Osteoblast (primary cell): Measurements from ENCODE around the gene MXRA7. TPM values are rescaled to one million over a fixed set of nuclear protein-coding genes. Genes with fewer than 3 reads are reported as not detected.

ENCODE experiments used
- DNase-seq: peaks from one replicate; pipeline ENCODE4 v3.0.0; 2011; ENCODE audit warnings: low spot score, mixed read lengths; ENCODE audit not compliant: insufficient read length; ENCODE audit errors: missing footprints
- H2AFZ ChIP-seq: 2 replicates; pipeline ENCODE4 v1.6.0; 2011; ENCODE audit warnings: mild to moderate bottlenecking, low read length
- H3K27ac ChIP-seq: 2 replicates; pipeline ENCODE4 v1.5.1; 2011; ENCODE audit warnings: mild to moderate bottlenecking, low read depth, low read length, moderate library complexity
- H3K27me3 ChIP-seq: 2 replicates; pipeline ENCODE4 v1.6.0; 2012; ENCODE audit warnings: mild to moderate bottlenecking, control low read depth, inconsistent platforms, low read length, moderate library complexity; ENCODE audit not compliant: insufficient read depth
- H3K36me3 ChIP-seq: 2 replicates; pipeline ENCODE4 v1.5.1; 2011; ENCODE audit warnings: mild to moderate bottlenecking, low read length, control low read depth, moderate library complexity; ENCODE audit not compliant: insufficient read depth
- H3K4me1 ChIP-seq: 2 replicates; pipeline ENCODE4 v1.5.1; 2011; ENCODE audit warnings: mild to moderate bottlenecking, low read length, control low read depth, moderate library complexity; ENCODE audit not compliant: insufficient read depth
- H3K4me2 ChIP-seq: 2 replicates; pipeline ENCODE4 v1.6.0; 2011; ENCODE audit warnings: mild to moderate bottlenecking, low read length; ENCODE audit not compliant: insufficient read depth
- H3K4me3 ChIP-seq: fragments of 200-600 bp; sonication (generic); 3 replicates; pipeline ENCODE4 v1.5.1; 2012; ENCODE audit warnings: mild to moderate bottlenecking, low read length, inconsistent platforms; ENCODE audit not compliant: insufficient read depth
- H3K79me2 ChIP-seq: 2 replicates; pipeline ENCODE4 v1.6.0; 2012; ENCODE audit warnings: mild to moderate bottlenecking, low read length, control low read depth, inconsistent platforms; ENCODE audit not compliant: insufficient read depth
- H3K9me3 ChIP-seq: 2 replicates; pipeline ENCODE4 v1.5.1; 2011; ENCODE audit warnings: low read depth, low read length, control low read depth
- H4K20me1 ChIP-seq: 2 replicates; pipeline ENCODE4 v1.6.0; 2012; ENCODE audit warnings: mild to moderate bottlenecking, low read length, control low read depth; ENCODE audit not compliant: insufficient read depth
- CTCF ChIP-seq: IDR thresholded peaks from 2 replicates; pipeline ENCODE4 v1.5.1; 2011; ENCODE audit warnings: mild to moderate bottlenecking, low read depth, low read length, moderate library complexity; ENCODE audit errors: extremely low read depth
- total RNA-seq: library from RNA; depleted of rRNA; stranded (reverse); fragments of >200 nt; gene quantifications from 2 replicates; pipeline ENCODE4 v1.2.3, GENCODE V29; 2012

The MXRA7 gene
- total RNA-seq, 1 donor: 352 TPM

GRCh38 chr17:76681222-76682137 is 29.3 kb downstream of the MXRA7 start:
- H2AFZ ChIP-seq: no peak overlapping the region
- H3K4me2 ChIP-seq: no peak overlapping the region
- H3K9me3 ChIP-seq: no peaks in the 10 kb centered on the region
- peak; percentile 79 for TF ChIP-seq CTCF
- peaks cover 41% of the 10 kb centered on the region for H4K20me1 ChIP-seq
- H3K36me3 ChIP-seq: peaks cover 73% of the 10 kb centered on the region
- peak; percentile 90 for DNase-seq
- peaks cover 13% of the 10 kb centered on the region for H3K4me1 ChIP-seq
- peaks cover 15% of the 10 kb centered on the region for H3K79me2 ChIP-seq
- H3K27ac ChIP-seq: peak overlapping the region; percentile 52
- no peaks in the 10 kb centered on the region for H3K27me3 ChIP-seq
- H3K4me3 ChIP-seq: no peak overlapping the region

- peaks cover 4% of the 10 kb centered on the region for H3K79me2 ChIP-seq
Observed at GRCh38 chr17:76679239-76679638, 31.5 kb downstream of the MXRA7 start.

GRCh38 chr17:76678330-76678729 is 32.4 kb downstream of the MXRA7 start:
- Histone ChIP-seq H4K20me1 (peaks cover 27% of the 10 kb centered on the region), H3K4me3 (no peak overlapping the region), H2AFZ (no peak overlapping the region), H3K36me3 (peaks cover 54% of the 10 kb centered on the region), H3K79me2 (peaks cover 4% of the 10 kb centered on the region), H3K4me2 (no peak overlapping the region), H3K4me1 (peaks cover 13% of the 10 kb centered on the region), H3K27ac (no peak overlapping the region), H3K27me3 (no peaks in the 10 kb centered on the region), H3K9me3 (no peaks in the 10 kb centered on the region)
- DNase-seq: no peak
- no peak for TF ChIP-seq CTCF

More at GRCh38 chr17:76679239-76679638, 31.5 kb downstream of the MXRA7 start:
- no peaks in the 10 kb centered on the region for H3K9me3 ChIP-seq
- peaks cover 13% of the 10 kb centered on the region for H3K4me1 ChIP-seq
- H2AFZ ChIP-seq: no peak overlapping the region
- TF ChIP-seq CTCF: no peak
- peaks cover 33% of the 10 kb centered on the region for H4K20me1 ChIP-seq
- H3K27me3 ChIP-seq: no peaks in the 10 kb centered on the region
- no peak overlapping the region for H3K4me3 ChIP-seq
- H3K27ac ChIP-seq: no peak overlapping the region
- H3K4me2 ChIP-seq: no peak overlapping the region
- peaks cover 64% of the 10 kb centered on the region for H3K36me3 ChIP-seq
- DNase-seq: no peak

- Histone ChIP-seq H3K9me3 (no peaks in the 10 kb centered on the region), H3K36me3 (peaks cover 45% of the 10 kb centered on the region), H2AFZ (no peak overlapping the region), H4K20me1 (peaks cover 18% of the 10 kb centered on the region), H3K79me2 (peaks cover 2% of the 10 kb centered on the region), H3K4me3 (no peak overlapping the region), H3K4me2 (no peak overlapping the region), H3K27ac (no peak overlapping the region), H3K4me1 (peaks cover 13% of the 10 kb centered on the region), H3K27me3 (no peaks in the 10 kb centered on the region)
- DNase-seq: no peak
- no peak for TF ChIP-seq CTCF
Observed at GRCh38 chr17:76677406-76677805, 33.4 kb downstream of the MXRA7 start.
